GM18499 (cell line): Measurements from ENCODE around the gene DPF3.

Experiments used
- ATAC-seq: cut with Tn5 transposase; IDR thresholded peaks from one replicate; pipeline ENCODE4 v1.9.1; 2021; ENCODE audit warnings: moderate number of reproducible peaks; ENCODE audit not compliant: insufficient read depth, unreplicated experiment

DPF3 gene

GRCh38 chr14:72904840-72905561 lies 11.1 kb upstream of the DPF3 start:
- ATAC-seq: no peak

- ATAC-seq: no peak
These were observed 10.3 kb upstream of the DPF3 start for GRCh38 chr14:72904218-72904617.

DNA sequence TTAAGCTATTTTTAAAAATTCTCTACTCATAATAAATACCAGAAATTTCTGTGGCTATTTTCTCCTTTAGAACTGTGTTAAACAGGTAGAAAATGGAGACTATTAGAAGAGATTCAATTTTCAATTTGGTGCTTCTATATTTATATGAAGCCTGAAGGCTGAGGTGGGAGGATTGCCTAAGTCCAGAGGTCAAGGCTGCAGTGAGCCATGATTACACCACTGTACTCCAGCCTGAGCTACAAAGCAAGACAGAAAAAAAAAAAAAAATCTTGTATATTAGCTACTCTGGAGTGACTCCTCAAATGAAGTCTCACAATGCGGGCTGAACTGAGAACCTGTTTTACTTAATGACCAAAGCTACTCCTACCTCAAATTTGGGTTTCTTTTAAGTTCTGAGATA lies 9.8 kb upstream of the DPF3 start:
- ATAC-seq: no peak

DNA sequence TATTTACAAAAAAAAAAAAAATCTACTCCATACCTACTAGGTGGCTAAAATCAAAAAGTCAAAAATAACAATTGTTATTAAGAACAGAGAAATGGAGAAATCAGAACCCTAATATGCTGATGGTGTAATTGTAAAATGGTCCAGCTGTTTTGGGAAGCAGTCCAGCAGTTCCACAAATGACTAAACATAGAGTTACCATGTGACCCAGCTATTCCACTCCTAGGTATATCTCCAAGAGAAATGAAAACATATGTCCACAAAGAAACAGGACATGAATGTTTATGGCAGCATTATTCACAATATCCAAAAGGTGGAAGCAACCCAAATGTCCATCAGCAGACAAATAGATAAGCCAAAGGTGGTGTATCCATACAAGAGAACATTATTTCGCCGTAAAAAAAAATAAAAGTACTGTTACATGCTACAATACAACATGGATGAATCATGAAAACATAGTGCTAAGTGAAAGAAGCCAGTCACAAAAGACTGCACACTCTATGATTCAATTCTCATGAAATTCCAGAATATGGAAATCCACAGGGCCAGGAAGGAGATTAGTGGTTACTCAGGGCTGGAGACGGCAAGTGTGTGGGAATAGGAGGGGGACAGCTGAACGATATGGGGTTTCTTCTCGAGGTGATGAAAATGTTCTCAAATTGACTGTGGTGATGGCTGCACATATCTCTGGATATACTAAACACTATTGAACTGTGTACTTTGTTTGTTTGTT lies 9.1 kb upstream of the DPF3 start:
- no peak for ATAC-seq

GRCh38 chr14:72901361-72901760 lies 7.5 kb upstream of the DPF3 start:
- no peak for ATAC-seq

- no peak for ATAC-seq
These were observed 4.5 kb upstream of the DPF3 start for GRCh38 chr14:72898448-72898847.

GRCh38 chr14:72894623-72895378 lies 900 bp upstream of the DPF3 start:
- ATAC-seq: no peak

- no peak for ATAC-seq
These were observed 372 bp upstream of the DPF3 start for GRCh38 chr14:72894323-72894622.

DNA sequence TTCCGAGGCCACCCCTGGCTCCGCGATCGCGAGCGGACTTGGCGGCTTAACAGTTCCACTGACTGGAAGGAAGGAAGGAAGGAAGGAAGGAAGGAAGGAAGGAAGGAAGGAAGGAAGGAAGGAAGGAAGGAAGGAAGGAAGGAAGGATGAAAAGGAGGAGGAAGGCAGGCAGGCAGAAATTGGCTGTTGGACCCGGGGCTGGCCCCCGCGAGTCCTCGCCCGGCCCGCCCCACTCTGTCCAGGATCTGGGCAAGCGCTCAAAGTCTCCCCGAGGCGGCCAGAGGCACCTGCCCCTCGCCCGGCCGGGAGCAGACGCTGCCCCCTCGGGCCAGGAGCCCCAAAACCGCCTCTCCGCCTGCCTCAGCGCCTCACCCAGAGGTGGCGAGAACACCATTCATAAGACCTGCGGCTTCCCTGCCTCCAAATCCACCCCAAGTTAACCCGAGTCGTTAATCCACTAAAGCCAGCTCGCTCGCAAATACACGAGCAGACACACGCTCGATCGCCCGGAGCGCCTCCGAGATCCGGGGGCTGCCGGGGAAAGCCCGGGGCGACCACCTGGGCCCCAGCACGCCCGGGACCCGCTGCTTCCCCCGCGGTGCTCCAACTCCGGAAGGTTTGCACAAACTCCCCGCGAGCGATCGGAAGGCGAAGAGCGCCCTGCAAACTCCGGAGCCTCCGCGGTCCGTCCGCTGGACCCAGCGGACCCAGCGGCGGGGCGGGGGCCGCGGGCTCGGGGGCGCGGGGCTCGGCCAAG lies 844 bp downstream of the DPF3 start:
- ATAC-seq: no peak

GRCh38 chr14:72892103-72892878 lies 1.6 kb downstream of the DPF3 start:
- no peak for ATAC-seq

- ATAC-seq: no peak
These were observed 2.2 kb downstream of the DPF3 start for GRCh38 chr14:72891666-72892102.

GRCh38 chr14:72889366-72889765 lies 4.5 kb downstream of the DPF3 start:
- no peak for ATAC-seq

- ATAC-seq: no peak
These were observed 5.2 kb downstream of the DPF3 start for GRCh38 chr14:72888636-72889201.

GRCh38 chr14:72888192-72888591 lies 5.7 kb downstream of the DPF3 start:
- no peak for ATAC-seq

- ATAC-seq: no peak
These were observed 6.4 kb downstream of the DPF3 start for GRCh38 chr14:72887514-72887913.

DNA sequence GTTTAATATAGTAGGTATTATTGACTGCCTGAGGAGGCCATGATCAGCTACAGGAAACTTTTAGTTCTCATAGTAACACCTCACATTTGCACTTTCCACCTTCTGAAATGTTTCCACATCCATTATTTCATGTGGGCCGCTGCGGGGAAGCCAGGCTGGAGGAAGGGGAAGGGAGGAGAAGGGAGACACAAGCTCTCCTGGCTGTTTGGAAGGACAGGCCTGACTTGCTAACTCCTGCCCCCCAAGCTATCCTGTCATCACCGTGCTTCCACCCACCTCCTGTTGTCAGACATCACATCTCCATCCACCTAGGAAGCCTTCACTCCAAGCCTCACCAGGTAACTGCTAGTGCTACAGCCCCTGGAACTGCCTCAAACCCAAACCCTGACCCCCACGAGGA lies 9.5 kb downstream of the DPF3 start:
- ATAC-seq: no peak

- ATAC-seq: no peak
These were observed 9.9 kb downstream of the DPF3 start for GRCh38 chr14:72883961-72884360.

DNA sequence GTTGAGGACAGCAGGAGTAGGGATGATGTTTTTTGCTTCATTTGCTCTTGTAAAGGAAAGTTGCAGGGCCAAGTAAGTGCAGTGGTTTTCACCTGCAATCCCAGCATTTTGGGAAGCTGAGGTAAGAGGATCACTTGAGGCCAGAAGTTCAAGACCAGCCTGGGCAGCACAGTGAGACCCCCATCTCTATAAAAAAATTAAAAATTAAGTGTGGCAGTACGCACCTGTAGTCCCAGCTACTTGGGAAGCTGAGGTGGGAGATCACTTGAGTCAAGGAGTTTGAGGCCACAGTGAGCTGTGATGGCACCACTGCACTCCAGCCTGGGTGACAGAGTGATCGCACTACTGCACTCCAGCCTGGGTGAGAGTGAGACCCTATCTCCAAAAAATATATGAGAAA lies 10.8 kb downstream of the DPF3 start:
- ATAC-seq: no peak

- no peak for ATAC-seq
These were observed 11.4 kb downstream of the DPF3 start for GRCh38 chr14:72882463-72882862.

GRCh38 chr14:72882047-72882446 lies 11.9 kb downstream of the DPF3 start:
- no peak for ATAC-seq
